GM21737 (cell line): ENCODE measurements around the gene MARCHF10.

Source experiments
- ATAC-seq: cut with Tn5 transposase; IDR thresholded peaks from one replicate; pipeline ENCODE4 v1.9.1; 2021; ENCODE audit warnings: mild to moderate bottlenecking, moderate library complexity; ENCODE audit not compliant: unreplicated experiment

Gene MARCHF10

GRCh38 chr17:62665599-62665998 lies 142.5 kb downstream of the MARCHF10 start:
- ATAC-seq, result no peak

GRCh38 chr17:62664336-62665120 lies 143.6 kb downstream of the MARCHF10 start:
- ATAC-seq, result no peak

GRCh38 chr17:62663304-62663703 lies 144.8 kb downstream of the MARCHF10 start:
- no peak for ATAC-seq

GRCh38 chr17:62662855-62663254 lies 145.3 kb downstream of the MARCHF10 start:
- no peak for ATAC-seq

GRCh38 chr17:62661337-62661736 lies 146.8 kb downstream of the MARCHF10 start:
- no peak for ATAC-seq

- ATAC-seq, result no peak
Measured at GRCh38 chr17:62660629-62661118, 147.4 kb downstream of the MARCHF10 start.

- no peak for ATAC-seq
Measured at GRCh38 chr17:62658136-62658920, 149.8 kb downstream of the MARCHF10 start.

- ATAC-seq, result no peak
Measured at GRCh38 chr17:62657690-62658089, 150.4 kb downstream of the MARCHF10 start.

- ATAC-seq, result no peak
Measured at GRCh38 chr17:62657145-62657665, 150.9 kb downstream of the MARCHF10 start.

- ATAC-seq, result no peak
Measured at GRCh38 chr17:62656446-62656845, 151.7 kb downstream of the MARCHF10 start.

GRCh38 chr17:62655656-62656055 lies 152.5 kb downstream of the MARCHF10 start:
- no peak for ATAC-seq

- no peak for ATAC-seq
Measured at GRCh38 chr17:62653826-62654761, 154.0 kb downstream of the MARCHF10 start.

- ATAC-seq, result peak; percentile 85
Measured at GRCh38 chr17:62653002-62653825, 154.9 kb downstream of the MARCHF10 start.

- ATAC-seq, result no peak
Measured at GRCh38 chr17:62652251-62653001, 155.7 kb downstream of the MARCHF10 start.
